Heart right ventricle (tissue), 16 donors: Measurements from ENCODE around the gene ZNF526. TPM values are rescaled to one million over a fixed set of nuclear protein-coding genes. Genes with fewer than 3 reads are reported as not detected.
A peak's percentile ranks its signal among the peaks of the same experiment; 100 is the strongest.

Source experiments
- ATAC-seq, 8 donors: fragments of 200-7000 bp; cut with Tn5 transposase; one replicate each; pipeline ENCODE4 v1.9.1; 2020; ENCODE audit warnings: mild to moderate bottlenecking in 8 of 8, moderate library complexity in 8 of 8, moderate number of reproducible peaks in 1 of 8
- DNase-seq, 2 donors: peaks; one replicate each; pipeline ENCODE4 v3.0.0-alpha.2; 2020
- H3K27ac ChIP-seq, 10 donors: fragments of 200-600 bp; sonication (generic) in 2 of 10; one replicate each; pipeline versions ENCODE4 v1.5.0 to v1.8.0; 2020 to 2022; ENCODE audit warnings: mild to moderate bottlenecking in 3 of 10
- H3K27me3 ChIP-seq, 7 donors: fragments of 200-600 bp; one replicate each; pipeline ENCODE4 v1.8.0; 2021 to 2022; ENCODE audit warnings: mild to moderate bottlenecking in 2 of 7
- H3K36me3 ChIP-seq, 9 donors: fragments of 200-600 bp; sonication (generic) in 1 of 9; one replicate each; pipeline versions ENCODE4 v1.5.0 to v1.8.0; 2020 to 2022; ENCODE audit warnings: mild to moderate bottlenecking in 2 of 9
- H3K4me1 ChIP-seq, 9 donors: fragments of 200-600 bp; sonication (generic) in 1 of 9; one replicate each; pipeline versions ENCODE4 v1.5.0 to v1.8.0; 2020 to 2022; ENCODE audit warnings: mild to moderate bottlenecking in 4 of 9
- H3K4me3 ChIP-seq, 10 donors: fragments of 200-600 bp; sonication (generic) in 2 of 10; one replicate each; pipeline versions ENCODE4 v1.5.0 to v1.8.0; 2020 to 2022; ENCODE audit warnings: mild to moderate bottlenecking in 7 of 10, moderate library complexity in 2 of 10
- H3K9me3 ChIP-seq, 11 donors: fragments of 200-600 bp in 10 of 11; sonication (generic) in 2 of 11; one replicate each; pipeline versions ENCODE4 v1.5.0 to v1.8.0; 2013 to 2022; ENCODE audit warnings: mild to moderate bottlenecking in 2 of 11, control low read depth in 1 of 11, moderate library complexity in 1 of 11
- CTCF ChIP-seq, 9 donors: fragments of 200-600 bp; sonication (generic) in 2 of 9; IDR thresholded peaks; one replicate each; pipeline versions ENCODE4 v1.5.0 to v1.8.0; 2021 to 2022; ENCODE audit warnings: antibody characterized with exemption in 9 of 9, mild to moderate bottlenecking in 5 of 9, moderate library complexity in 1 of 9
- WGBS, 2 donors: extraction: QIAGEN DNeasy Blood & Tissue Kit; methylation state at CpG; one replicate each; pipeline ENCODE4 v1.1.7; 2013; ENCODE audit warnings: inconsistent platforms in 1 of 2; 5-methylcytosine and 5-hydroxymethylcytosine counted together
- intact Hi-C, 10 donors: fragments of 100-400 bp; cut with DNase I; formaldehyde crosslinking; loops; one replicate each; pipeline versions ENCODE4 v1.11.1 to v1.14.2; 2022
- long read RNA-seq, 3 donors: library from polyadenylated mRNA; unstranded; transcript quantifications; one replicate each; pipeline ENCODE4 v2.0.0, GENCODE V29; 2020 to 2021
- polyA plus RNA-seq, 2 donors: library from polyadenylated mRNA; stranded (reverse); fragments of 200-250 nt; gene quantifications; one replicate each; pipeline ENCODE4 v1.2.3, GENCODE V29; 2013
- total RNA-seq, 10 donors: library from RNA; stranded (reverse); fragmentation: NEBNext Ultra II Directional in 3 of 10; extraction: Animal tissue kit (Norgen Biotek cat#: 25700) in 3 of 10; gene quantifications; one replicate each; pipeline versions ENCODE4 v1.2.1 to v1.2.4, GENCODE V29; 2021 to 2023
- donor health status: Arrhythmogenic right ventricular cardiomyopathy.
- donor health status: ischemic (EF 13 %, LVEDD 7.1; RV severe dilation, severe dysfunction).
- donor health status: healthy with polysubstance abuse.
- donor health status: DM: no; HTN: yes; CAD: no.
- donor health status: DM: no; HTN: no; CAD: no.
- donor health status: ischemic (EF 25% LVEDD 6.9; RV normal size, moderate dysfunction).
- donor health status: ischemic (EF 25% LVEDD 5.7; RV mildly dilated, moderate dysfunction).
- donor health status: healthy.
- donor health status: DM: yes; HTN: yes; CAD: no.
- donor health status: Ischemic cardiomyopathy.
- donor health status: ischemic (EF 35%, LVEDD 5.7; RV mildly dilated, moderate dysfunction).
- donor health status: nonischemic (EF 11% LVEDD 7.7; RV severe dilation, severe dysfunction).
- donor health status: DM: yes; HTN: yes; CAD: no.
- donor health status: PGD.
- donor health status: ischemic (EF 29% LVEDD 5.4; RV normal size, mild dysfunction).
- donor health status: nonischemic (EF 23%, LVEDD 6.1; RV moderate dilation, normal function).

ZNF526 gene, protein sequence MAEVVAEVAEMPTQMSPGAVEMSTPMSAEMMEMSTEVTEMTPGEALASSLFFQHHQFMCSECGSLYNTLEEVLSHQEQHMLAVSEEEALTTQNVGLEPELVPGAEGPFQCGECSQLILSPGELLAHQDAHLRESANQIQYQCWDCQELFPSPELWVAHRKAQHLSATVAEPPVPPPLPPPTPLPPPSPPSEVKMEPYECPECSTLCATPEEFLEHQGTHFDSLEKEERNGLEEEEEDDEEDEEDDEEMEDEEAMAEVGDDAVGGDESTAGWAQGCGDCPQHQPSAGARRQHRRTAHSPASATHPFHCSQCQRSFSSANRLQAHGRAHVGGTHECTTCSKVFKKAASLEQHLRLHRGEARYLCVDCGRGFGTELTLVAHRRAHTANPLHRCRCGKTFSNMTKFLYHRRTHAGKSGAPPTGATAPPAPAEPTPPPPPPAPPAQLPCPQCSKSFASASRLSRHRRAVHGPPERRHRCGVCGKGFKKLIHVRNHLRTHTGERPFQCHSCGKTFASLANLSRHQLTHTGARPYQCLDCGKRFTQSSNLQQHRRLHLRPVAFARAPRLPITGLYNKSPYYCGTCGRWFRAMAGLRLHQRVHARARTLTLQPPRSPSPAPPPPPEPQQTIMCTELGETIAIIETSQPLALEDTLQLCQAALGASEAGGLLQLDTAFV
- total RNA-seq (1 to 10 TPM; 3.2 to 7.0 (median 5.4) TPM), polyA plus RNA-seq (1 to 10 TPM; 3.2 to 3.4 TPM)
- long read RNA-seq, donor 1, full-length matches to known transcripts, result 2 of 9 reads
- long read RNA-seq, donor 1, partial matches to known transcripts, result 0 of 9 reads
- long read RNA-seq, donor 1, other reads (novel, unspliced or antisense), result 7 of 9 reads
- long read RNA-seq, donor 2, full-length matches to known transcripts, result 1 of 4 reads
- long read RNA-seq, donor 2, partial matches to known transcripts, result 0 of 4 reads
- long read RNA-seq, donor 2, other reads (novel, unspliced or antisense), result 3 of 4 reads
- long read RNA-seq, donor 3, full-length matches to known transcripts, result 3 of 7 reads
- long read RNA-seq, donor 3, partial matches to known transcripts, result 0 of 7 reads
- long read RNA-seq, donor 3, other reads (novel, unspliced or antisense), result 4 of 7 reads

DNA sequence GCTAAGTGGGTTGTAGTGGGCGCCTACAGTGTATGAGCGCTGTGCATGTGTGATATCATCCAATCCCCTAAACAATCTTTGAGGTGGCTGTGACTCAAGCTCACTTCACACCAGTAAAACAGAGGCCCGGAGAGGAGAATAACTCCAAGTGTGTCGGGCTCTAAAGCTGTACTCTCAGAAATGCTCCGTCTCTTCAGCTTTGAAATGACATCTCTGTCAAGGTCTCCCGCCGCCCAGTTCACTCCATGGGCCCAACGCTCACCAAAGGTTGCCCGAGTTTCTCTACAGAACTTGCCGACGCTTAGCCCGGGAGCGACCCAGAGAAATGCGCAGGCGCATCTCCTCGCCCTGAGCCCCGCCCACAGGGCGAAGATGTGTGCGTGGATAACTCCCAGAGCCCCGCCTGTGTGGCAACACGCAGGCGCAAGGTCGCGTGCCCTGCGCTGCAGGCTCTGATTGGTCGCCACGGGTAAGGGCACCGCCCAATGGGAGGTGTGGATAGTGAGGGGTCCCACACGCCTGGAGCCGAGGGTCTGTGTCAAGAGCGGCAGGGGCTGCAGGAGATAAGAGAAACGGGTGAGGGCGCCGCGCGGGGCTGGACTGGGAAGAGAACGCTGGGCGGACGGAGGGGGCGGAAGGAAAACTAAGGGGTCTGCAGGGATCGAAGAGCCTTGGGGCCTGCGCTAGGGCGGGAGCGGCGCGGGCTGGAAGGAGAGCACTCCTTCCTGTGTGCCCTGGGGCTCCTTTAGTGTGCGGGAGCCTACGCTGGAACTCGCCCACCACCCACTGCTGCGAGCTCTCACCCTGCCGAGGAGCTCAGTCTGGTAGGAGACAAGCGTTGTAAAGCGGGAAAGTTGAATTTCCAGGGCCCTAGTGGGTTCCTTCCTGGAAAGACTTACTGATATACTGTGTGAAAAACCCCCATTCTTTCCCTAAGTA lies at the start of gene ZNF526:
Gene ZNF526, plus strand, starts transcription at position 501 of the 939 bp plus-strand sequence. CDS start 4,092 bp downstream, outside the sequence.
- H3K9me3 ChIP-seq, result no peaks in the 10 kb centered on the region
- peak within 1 kb of the TSS; percentile 65 to 96 (median 85) for H3K4me3 ChIP-seq
- 0 to 1% methylated on average over 53 of the region's 53 CpGs for WGBS, 2 donors
- ATAC-seq (peak; percentile 90 to 95 (median 94)), DNase-seq (peak; percentile 97)
- intact Hi-C loops, result loop anchor here in 1 of 10 donors (1.0 kb wide), 1 partner anchor 22 kb away; the partner anchor contains the start of gene GSK3A
- no peak for TF ChIP-seq CTCF (IDR thresholded peaks at IDR 0.05)
- no peaks in the 10 kb centered on the region for H3K27me3 ChIP-seq
- H3K36me3 ChIP-seq, result peaks cover 0 to 24% (median 9%) of the 10 kb centered on the region in 9 donors
- peak within 1 kb of the TSS in 9 of 10 donors; percentile 68 to 98 (median 81) for H3K27ac ChIP-seq
- peaks cover 4 to 57% (median 40%) of the 10 kb centered on the region in 9 donors for H3K4me1 ChIP-seq

- no peak for TF ChIP-seq CTCF (IDR thresholded peaks at IDR 0.05)
- no peak for ATAC-seq
- Histone ChIP-seq H3K27ac (no peak overlapping the region), H3K9me3 (no peaks in the 10 kb centered on the region), H3K36me3 (no peaks in the 10 kb centered on the region), H3K27me3 (peaks cover 0 to 42% (median 29%) of the 10 kb centered on the region in 7 donors), H3K4me1 (peaks cover 0 to 4% (median 3%) of the 10 kb centered on the region in 9 donors), H3K4me3 (no peak overlapping the region)
- 86 to 89% methylated on average over 16 of the region's 16 CpGs for WGBS, 2 donors
- DNase-seq, result no peak
- intact Hi-C loops, result no loop called here
Measured at GRCh38 chr19:42170715-42171114, 49.4 kb upstream of the ZNF526 start.

DNA sequence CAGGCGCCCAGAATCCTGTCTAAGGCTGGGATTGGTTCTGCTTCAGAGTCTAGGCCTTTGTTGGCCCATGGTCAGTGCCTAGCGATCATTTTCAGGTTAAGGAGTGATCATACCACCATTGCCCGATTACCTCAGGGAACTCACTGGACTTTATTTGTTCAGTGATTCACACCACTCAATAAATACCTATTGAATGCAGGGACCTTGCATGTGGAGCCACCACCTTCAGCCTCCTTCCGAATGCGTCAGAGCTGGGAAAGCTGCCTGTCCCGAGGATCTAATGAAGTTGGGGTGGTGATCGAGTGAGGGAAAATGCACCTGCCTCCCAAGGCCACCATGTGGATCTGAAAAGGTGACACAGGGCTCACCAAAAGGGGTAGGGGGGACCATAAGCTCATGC lies 47.9 kb upstream of the ZNF526 start:
- no peak for DNase-seq
- no peak for TF ChIP-seq CTCF (IDR thresholded peaks at IDR 0.05)
- H3K9me3 ChIP-seq, result no peaks in the 10 kb centered on the region
- no peak overlapping the region for H3K4me3 ChIP-seq
- intact Hi-C loops, result no loop called here
- H3K36me3 ChIP-seq, result no peaks in the 10 kb centered on the region
- peaks cover 0 to 47% (median 39%) of the 10 kb centered on the region in 7 donors for H3K27me3 ChIP-seq
- no peak overlapping the region for H3K27ac ChIP-seq
- 90 to 91% methylated on average over 7 of the region's 7 CpGs for WGBS, 2 donors
- H3K4me1 ChIP-seq, result peaks cover 0 to 14% (median 11%) of the 10 kb centered on the region in 9 donors
- no peak for ATAC-seq
